Ascending aorta (tissue), 2 donors: ENCODE measurements around the gene PCDHGA1. TPM values are rescaled to one million over a fixed set of nuclear protein-coding genes. Genes with fewer than 3 reads are reported as not detected.
A peak's percentile ranks its signal among the peaks of the same experiment; 100 is the strongest.
"Not testable (repeated sequence)": the region's sequence is repeated elsewhere in the genome, so short reads cannot be mapped to it uniquely, and the experiment has no call there.

Source experiments
- DNase-seq, 2 donors: peaks; one replicate each; pipeline ENCODE4 v3.0.0-alpha.2; 2019; ENCODE audit warnings: low spot score in 2 of 2
- H3K27ac ChIP-seq, 2 donors: fragments of 200-600 bp; sonication (generic); one replicate each; pipeline ENCODE4 v1.5.1; 2016 to 2017; ENCODE audit warnings: mild to moderate bottlenecking in 1 of 2
- H3K27me3 ChIP-seq: fragments of 200-600 bp; sonication (generic); one replicate; pipeline ENCODE4 v1.5.1; 2017
- H3K36me3 ChIP-seq, 2 donors: fragments of 200-600 bp; sonication (generic); one replicate each; pipeline ENCODE4 v1.5.1; 2016
- H3K4me1 ChIP-seq, 2 donors: fragments of 200-600 bp; sonication (generic); one replicate each; pipeline ENCODE4 v1.5.1; 2016 to 2017; ENCODE audit warnings: mild to moderate bottlenecking in 1 of 2
- H3K4me3 ChIP-seq, 2 donors: fragments of 200-600 bp; sonication (generic); one replicate each; pipeline ENCODE4 v1.5.1; 2016 to 2017; ENCODE audit warnings: mild to moderate bottlenecking in 1 of 2
- H3K9me3 ChIP-seq, 2 donors: fragments of 200-600 bp; sonication (generic); one replicate each; pipeline ENCODE4 v1.5.1; 2016
- intact Hi-C: fragments of 100-400 bp; cut with DNase I; formaldehyde crosslinking; loops from one replicate; pipeline ENCODE4 v1.15.1; 2023
- total RNA-seq: library from RNA; depleted of rRNA; stranded (reverse); fragments of >200 nt; gene quantifications from one replicate; pipeline ENCODE4 v1.1.0, GENCODE V29; 2016
- TF ChIP-seq, protein P1 (sequence below), 3 experiments: fragments of 200-600 bp in 2 of 3; fragments of 450-650 bp in 1 of 3; sonication (generic) in 2 of 3; IDR thresholded peaks; one replicate each; pipeline ENCODE4 v1.5.1; 2016 to 2019; ENCODE audit warnings: antibody characterized with exemption in 3 of 3, mild to moderate bottlenecking in 1 of 3, moderate library complexity in 1 of 3

Gene PCDHGA1
- total RNA-seq, 1 donor from 2014 or later = not detected

DNA sequence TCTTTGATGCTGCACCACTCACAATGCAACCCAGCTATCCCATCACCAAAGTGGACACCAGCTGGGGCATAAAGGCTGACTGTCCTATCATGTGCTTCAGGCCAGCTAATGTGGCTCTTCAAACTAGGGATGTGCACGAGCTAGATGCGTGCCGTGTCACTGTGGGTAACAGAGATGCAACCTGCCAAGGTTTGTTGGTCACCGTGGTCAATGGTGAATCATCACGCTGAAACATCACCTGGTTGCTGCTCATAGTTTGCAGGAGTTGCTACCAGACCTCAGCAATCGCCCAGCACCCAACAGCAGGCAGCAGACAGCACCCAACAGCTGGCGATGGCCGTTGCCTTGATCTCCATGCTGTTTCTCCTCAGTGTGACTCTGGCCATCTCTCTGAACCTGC lies 2.1 kb upstream of the PCDHGA1 start:
- H3K4me1 ChIP-seq = no peaks in the 10 kb centered on the region
- no peaks in the 10 kb centered on the region for H3K36me3 ChIP-seq
- no peaks in the 10 kb centered on the region for H3K27me3 ChIP-seq
- DNase-seq = no peak
- intact Hi-C loops = loop anchor here (10.0 kb wide), 1 partner anchor 613 kb away; no protein-coding TSS in a partner anchor
- H3K9me3 ChIP-seq = peaks cover 43 to 81% of the 10 kb centered on the region in 2 donors
- H3K4me3 ChIP-seq = no peak overlapping the region
- TF ChIP-seq, protein P1, sequence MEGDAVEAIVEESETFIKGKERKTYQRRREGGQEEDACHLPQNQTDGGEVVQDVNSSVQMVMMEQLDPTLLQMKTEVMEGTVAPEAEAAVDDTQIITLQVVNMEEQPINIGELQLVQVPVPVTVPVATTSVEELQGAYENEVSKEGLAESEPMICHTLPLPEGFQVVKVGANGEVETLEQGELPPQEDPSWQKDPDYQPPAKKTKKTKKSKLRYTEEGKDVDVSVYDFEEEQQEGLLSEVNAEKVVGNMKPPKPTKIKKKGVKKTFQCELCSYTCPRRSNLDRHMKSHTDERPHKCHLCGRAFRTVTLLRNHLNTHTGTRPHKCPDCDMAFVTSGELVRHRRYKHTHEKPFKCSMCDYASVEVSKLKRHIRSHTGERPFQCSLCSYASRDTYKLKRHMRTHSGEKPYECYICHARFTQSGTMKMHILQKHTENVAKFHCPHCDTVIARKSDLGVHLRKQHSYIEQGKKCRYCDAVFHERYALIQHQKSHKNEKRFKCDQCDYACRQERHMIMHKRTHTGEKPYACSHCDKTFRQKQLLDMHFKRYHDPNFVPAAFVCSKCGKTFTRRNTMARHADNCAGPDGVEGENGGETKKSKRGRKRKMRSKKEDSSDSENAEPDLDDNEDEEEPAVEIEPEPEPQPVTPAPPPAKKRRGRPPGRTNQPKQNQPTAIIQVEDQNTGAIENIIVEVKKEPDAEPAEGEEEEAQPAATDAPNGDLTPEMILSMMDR (IDR thresholded peaks at IDR 0.05) = no peak
- no peak overlapping the region for H3K27ac ChIP-seq

DNA sequence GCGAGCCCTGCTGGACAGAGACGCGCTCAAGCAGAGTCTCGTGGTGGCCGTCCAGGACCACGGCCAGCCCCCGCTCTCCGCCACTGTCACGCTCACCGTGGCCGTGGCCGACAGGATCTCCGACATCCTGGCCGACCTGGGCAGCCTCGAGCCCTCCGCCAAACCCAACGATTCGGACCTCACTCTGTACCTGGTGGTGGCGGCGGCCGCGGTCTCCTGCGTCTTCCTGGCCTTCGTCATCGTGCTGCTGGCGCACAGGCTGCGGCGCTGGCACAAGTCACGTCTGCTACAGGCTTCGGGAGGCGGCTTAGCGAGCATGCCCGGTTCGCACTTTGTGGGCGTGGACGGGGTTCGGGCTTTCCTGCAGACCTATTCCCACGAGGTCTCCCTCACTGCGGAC lies 2.3 kb downstream of the PCDHGA1 start:
- DNase-seq, H3K27me3 ChIP-seq, H3K4me1 ChIP-seq, H3K36me3 ChIP-seq, H3K4me3 ChIP-seq, intact Hi-C loops, H3K27ac ChIP-seq: not testable (repeated sequence)
- H3K9me3 ChIP-seq = peaks cover 65 to 96% of the 10 kb centered on the region in 2 donors

DNA sequence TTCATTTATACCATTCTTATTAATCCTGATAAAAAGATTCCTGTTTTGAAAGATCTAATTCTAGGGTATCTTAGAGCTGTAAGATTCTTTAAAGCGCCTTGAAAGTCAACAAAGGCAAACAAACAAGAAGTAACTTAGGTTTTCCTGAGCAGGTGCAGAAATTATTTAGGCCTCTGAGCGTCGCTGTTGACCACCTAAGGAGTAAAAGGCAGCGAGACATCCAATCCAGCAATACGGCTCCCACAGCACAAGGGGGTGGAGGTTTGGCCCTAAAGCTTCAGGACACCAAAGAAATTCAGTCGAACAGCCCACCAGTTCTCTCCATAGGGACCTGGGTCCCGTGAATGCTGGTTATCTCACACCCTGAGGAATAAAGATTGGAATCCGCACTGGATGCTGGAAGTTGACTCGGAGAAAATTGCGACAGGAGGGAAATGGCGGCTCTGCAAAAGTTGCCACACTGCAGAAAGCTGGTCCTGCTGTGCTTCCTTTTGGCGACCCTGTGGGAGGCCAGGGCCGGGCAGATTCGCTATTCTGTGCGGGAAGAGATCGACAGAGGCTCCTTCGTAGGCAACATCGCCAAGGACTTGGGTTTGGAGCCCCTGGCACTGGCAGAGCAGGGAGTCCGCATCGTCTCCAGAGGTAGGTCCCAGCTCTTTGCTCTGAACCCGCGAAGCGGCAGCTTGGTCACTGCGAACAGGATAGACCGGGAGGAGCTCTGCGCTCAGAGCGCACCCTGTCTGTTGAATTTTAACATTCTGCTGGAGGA lies 8.4 kb downstream of the PCDHGA1 start, which contains the start of gene PCDHGA2:
PCDHGA2 (plus strand) TSS at position 223 of the 769 bp plus-strand sequence.
- H3K27me3 ChIP-seq = no peaks in the 10 kb centered on the region
- TF ChIP-seq, protein P1 (IDR thresholded peaks at IDR 0.05) = peak; percentile 40 to 46 (median 41)
- DNase-seq = no peak
- no peaks in the 10 kb centered on the region for H3K36me3 ChIP-seq
- H3K9me3 ChIP-seq = peaks cover 72 to 97% of the 10 kb centered on the region in 2 donors
- intact Hi-C loops = loop anchor here (5.0 kb wide), 1 partner anchor 224 kb away; no protein-coding TSS in a partner anchor
- H3K4me1 ChIP-seq = no peaks in the 10 kb centered on the region
- H3K27ac ChIP-seq = no peak within 1 kb of the TSS
- peak within 1 kb of the TSS; percentile 37 to 49 for H3K4me3 ChIP-seq

DNA sequence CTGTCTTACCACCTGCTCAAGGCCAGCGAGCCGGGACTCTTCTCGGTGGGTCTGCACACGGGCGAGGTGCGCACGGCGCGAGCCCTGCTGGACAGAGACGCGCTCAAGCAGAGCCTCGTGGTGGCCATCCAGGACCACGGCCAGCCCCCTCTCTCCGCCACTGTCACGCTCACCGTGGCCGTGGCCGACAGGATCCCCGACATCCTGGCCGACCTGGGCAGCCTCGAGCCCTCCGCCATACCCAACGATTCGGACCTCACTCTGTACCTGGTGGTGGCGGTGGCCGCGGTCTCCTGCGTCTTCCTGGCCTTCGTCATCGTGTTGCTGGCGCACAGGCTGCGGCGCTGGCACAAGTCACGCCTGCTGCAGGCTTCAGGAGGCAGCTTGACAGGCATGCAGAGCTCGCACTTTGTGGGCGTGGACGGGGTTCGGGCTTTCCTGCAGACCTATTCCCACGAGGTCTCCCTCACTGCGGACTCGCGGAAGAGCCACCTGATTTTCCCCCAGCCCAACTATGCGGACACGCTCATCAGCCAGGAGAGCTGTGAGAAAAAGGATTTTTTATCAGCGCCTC lies 10.6 kb downstream of the PCDHGA1 start:
- H3K4me1 ChIP-seq, DNase-seq, H3K27ac ChIP-seq, H3K27me3 ChIP-seq, H3K4me3 ChIP-seq, H3K36me3 ChIP-seq, intact Hi-C loops: not testable (repeated sequence)
- H3K9me3 ChIP-seq = peaks cover 75 to 98% of the 10 kb centered on the region in 2 donors

DNA sequence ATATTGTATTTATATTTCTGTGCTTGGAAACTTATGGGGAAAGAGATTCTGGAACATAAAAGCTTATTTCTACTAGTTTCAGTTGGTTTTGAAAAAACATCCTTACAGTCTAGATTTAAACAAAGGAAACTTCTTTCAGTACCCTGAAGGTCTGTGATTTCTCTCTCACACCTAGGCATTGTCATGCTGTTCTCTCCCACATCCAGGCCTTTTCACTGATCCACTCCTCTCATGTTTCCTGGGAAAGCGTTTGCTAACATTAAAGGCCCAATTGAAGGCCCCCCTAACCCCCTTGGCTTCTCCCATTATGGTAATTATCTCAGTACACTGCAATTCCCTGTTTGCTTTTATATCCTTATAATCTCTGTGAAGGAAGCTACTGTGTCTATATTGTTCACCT lies 12.5 kb downstream of the PCDHGA1 start:
- TF ChIP-seq, protein P1 (IDR thresholded peaks at IDR 0.05) = no peak
- no peak for DNase-seq
- Histone ChIP-seq H3K4me3 (no peak overlapping the region), H3K36me3 (no peaks in the 10 kb centered on the region), H3K9me3 (peaks cover 81 to 99% of the 10 kb centered on the region in 2 donors), H3K27ac (no peak overlapping the region), H3K4me1 (no peaks in the 10 kb centered on the region), H3K27me3 (no peaks in the 10 kb centered on the region)
- intact Hi-C loops = no loop called here

DNA sequence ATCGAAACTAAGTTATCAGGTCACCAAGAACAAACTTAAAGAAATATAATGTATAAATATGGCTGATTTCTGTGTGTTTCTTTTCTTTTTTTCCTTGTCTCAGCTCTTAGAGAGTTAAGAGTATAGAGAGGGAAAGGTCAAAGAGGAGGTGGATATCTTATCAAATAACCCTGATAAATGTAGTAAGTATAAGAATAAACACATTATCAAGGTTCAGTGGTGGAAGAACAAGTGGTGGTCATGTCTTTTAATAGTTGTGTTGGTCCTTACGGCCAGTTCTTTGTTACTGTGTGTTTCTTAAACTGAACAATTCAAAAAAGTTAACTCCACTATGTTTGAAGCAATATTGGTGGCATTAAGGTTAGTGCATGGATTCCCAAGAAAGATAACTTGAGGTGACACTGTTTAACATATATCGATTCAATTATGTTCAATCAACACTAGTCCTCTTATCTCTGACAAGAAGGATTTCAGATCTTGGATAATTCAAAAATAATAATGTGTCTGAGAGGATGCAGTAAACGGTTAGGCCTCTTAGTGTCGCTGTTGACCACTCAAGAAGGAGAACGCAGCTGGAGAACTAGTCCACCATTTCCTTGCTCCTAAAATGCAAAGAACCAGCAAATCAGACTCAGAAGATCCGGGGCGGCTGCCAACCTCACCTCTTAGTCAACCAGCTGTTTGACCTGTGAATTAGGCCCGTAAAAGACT lies 13.1 kb downstream of the PCDHGA1 start, which contains the start of gene PCDHGA3:
PCDHGA3 (plus strand) TSS at position 588 of the 711 bp plus-strand sequence. CDS start 205 bp downstream, outside the sequence.
- Histone ChIP-seq H3K4me3 (peak within 1 kb of the TSS in 1 of 2 donors; percentile 35), H3K27me3 (no peaks in the 10 kb centered on the region), H3K4me1 (no peaks in the 10 kb centered on the region), H3K27ac (no peak within 1 kb of the TSS), H3K36me3 (no peaks in the 10 kb centered on the region), H3K9me3 (peaks cover 76 to 99% of the 10 kb centered on the region in 2 donors)
- intact Hi-C loops = no loop called here
- no peak for DNase-seq
- TF ChIP-seq, protein P1 (IDR thresholded peaks at IDR 0.05) = peak in 1 of 3 experiments; percentile 16
